ENCODE measurements around the gene PDE4D.

PDE4D gene

DNA sequence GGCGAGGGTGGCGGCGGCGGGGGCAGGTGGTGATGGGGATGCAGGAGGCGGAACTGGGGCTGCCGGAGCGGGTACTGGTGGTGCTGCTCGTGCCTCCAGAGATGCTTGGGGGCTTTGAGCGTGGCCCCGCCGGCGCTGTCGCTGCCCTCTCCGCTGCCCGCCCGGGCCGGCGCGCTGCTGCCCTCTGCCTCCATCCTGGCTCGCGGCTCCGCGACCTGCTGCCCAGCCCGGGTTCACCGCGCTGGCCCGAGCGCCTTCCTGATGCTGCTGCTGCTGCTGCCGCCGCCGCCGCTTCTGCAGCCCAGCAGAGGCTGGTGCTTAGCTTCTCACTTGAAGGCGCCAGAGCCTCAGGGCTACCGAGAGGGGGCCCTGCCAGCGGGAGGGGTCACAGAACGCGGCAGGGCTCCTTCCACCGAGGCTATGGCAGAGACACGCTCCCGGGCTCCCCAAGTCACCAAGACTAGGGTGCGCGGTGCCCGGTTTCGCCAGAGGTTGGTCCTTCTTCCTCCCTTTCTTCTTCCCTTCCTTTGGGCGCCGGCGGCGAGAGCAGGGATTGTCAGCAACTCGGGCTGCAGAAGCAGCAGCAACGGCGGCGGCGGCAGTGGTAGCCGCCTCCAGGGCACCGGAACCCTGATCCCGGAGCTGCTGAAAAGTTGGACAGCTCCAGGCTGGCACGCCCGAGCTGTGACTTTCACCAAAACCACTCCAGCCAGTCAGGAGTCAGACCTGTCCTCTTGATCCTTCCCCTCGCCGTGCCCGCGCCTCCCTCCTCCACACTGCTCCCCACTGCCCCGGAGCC is at the start of gene PDE4D:
TSS of gene PDE4D (minus strand) at position 298 of the 799 bp plus-strand sequence.
- DNase-seq: peak; percentile 64

DNA sequence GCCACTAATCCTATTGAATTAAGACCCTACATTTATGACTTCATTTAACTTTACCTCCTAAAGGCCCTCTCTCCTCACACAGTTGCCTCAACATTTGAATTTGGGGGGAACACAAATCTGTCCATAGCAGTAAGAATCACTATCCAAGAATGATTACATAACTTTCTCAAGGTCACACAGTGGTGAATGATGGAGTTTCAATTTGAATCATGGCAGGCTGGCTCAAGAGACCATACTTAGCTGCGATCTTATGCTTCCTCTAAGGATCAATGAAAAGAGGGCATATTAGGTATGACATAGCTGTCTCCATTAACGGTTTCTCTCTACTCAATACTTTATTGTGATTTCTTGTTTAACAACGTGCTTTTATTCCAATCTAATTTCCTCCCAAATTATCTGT is 44.1 kb upstream of the PDE4D start:
- no peak for DNase-seq

DNA sequence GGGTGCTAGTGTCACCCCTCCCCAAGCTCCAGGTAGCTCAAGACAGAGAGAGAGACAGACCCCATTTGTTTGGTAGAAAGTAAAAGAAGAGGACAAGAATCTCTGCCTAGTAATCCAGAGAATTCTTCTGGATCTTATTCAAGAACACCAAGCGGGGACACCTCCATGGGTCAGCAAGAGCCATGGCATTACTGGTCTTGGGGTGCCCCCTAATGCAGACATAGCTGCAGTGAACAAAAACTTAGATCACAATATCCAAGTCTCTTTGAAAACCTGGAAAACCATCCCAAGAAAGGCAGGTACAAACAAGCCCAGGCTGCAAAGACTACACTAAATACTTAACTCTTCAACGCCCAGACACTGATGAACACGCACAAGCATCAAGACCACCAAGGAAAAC is 29.9 kb upstream of the PDE4D start:
- DNase-seq: peak; percentile 3

DNA sequence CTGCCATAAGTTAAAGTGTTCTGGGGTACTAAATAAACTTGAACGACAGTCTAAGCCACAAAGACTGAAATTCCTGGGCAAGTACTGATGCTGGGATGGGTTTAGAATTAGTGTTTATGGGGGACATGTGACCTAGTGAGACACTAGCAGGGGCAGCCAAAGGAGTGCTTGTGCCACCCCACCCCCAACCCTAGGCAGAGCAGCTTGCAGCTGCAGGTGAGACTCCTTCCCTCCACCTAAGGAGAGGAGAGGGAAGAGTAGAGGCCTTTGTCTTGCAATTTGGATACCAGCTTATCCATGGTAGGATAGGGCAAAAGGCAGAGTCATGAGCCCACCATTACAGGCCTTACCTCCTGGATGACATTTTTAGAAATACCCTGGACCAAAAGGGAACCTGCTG is 28.7 kb upstream of the PDE4D start:
- DNase-seq: no peak

DNA sequence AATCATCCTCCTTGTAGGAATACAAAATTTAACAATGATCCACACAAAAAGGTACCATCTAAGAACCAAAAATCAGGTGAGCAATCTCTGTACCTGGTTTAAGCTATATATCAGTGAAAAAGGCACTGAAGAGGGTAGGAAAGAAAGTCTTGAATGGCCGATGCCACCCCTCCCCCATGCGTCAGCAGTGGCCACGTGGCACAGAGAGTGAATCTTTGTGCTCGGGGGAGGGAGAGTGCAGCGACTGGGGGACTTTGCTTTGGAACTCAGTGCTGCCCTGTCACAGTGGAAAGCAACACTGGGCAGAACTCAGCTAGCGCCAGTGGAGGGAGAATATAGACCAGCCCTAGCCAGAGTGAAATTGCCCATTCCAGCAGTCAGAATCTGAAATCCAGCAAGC is 28.3 kb upstream of the PDE4D start:
- DNase-seq: no peak

DNA sequence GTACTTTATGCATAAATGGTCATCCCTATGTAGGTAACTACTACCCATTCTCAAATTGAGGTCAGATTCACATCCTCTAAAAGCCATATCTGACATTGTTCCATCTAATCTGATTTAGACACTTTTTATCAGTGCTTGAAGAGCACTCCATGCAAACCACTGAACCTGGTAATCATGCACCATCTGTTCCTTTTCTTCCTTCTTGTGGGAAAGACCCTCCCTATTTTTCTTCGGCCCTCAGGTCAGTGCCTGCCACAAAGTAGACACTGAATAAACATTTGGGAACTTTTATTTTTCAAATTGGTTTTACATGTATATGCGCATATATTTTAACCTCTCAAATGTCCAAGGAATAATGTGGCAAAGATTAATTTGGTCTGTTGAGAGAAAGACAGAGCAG is 26.0 kb upstream of the PDE4D start:
- DNase-seq: no peak

DNA sequence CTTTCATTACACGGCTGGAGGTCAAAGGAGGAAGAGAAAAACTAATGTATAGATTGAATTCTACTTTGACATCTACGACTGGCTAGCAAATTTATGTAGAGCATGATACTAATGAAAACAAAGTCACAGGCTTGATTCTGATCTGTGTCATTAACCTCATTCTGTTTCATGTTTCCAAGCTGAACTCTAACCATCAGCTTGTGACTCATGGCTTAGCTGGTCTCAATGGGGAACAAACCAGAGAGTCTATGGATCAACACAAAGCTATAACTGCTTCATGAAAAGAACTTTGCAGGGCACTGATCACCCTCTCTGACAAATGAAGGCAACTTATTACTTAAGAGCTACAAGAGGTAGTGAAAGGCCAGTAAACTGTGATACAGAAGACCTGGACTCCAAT is 23.6 kb upstream of the PDE4D start:
- no peak for DNase-seq

DNA sequence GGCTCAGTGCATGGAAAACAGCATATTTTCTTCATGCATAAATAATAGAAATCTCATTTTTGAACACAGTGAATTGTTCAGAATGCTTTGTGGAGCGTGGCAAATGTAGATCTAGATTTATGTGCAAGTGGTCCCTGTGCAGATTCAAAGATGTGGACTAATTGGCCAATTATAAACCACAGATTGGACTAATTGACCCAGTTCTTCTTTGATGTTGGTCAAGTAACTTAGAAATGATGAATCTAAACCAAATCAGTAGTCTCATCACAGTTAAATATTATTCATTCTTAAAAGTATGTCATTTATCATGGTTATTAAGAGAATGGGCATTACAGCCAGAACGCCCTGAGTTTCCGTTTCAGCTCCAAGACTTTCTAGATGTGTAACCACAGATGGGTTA is 11.7 kb upstream of the PDE4D start:
- DNase-seq: no peak

DNA sequence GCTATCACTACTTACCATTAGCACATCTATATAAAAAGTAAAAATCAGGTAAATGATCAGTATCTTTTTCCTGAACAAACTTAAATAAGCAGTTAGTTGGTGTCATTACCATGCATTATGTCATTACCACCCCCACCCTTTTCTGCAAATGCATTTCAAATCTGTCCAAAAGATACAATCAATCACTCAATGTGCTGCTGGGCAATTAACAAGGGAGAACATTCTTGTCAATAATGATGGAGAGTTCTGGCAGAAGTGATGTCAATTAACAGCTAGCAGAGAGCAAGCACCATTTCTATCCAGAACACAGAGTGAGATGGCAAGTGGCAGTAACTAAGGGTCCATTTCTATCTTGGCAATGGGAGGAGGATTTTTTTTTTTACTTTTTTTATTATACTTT is 3.5 kb upstream of the PDE4D start:
- DNase-seq: no peak

DNA sequence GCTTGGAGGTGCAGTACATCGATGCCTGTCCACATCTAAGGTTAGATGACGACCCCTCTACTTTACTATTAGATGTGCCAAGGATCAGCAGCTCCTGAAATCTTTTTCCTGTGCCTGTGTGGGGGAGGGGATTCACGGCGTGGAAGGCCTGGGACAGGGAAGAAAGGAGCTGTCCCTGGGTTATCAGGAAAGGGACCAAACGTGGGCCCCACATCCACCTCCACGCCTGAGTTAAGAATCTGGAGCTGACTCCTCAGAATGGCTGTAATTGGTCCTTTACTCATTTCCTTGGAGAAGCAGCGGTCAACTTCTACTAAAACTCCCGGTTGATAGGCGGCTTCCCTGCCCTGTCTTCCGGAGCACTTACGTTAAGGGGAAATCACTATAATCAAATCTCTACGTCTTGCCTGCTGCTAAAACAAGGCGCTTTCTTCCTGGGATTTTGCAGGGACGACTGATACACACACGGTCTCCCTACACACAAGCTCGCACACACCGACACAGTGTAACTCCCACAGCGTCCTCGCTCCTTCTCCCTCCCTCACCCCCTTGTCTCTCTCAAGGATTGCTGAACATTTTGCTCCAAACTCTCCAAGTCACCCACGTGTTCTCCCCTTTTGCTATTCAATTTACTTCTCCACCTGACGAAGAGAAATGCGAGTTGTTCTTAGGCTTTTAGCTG is 1.4 kb downstream of the PDE4D start:
- DNase-seq: no peak

DNA sequence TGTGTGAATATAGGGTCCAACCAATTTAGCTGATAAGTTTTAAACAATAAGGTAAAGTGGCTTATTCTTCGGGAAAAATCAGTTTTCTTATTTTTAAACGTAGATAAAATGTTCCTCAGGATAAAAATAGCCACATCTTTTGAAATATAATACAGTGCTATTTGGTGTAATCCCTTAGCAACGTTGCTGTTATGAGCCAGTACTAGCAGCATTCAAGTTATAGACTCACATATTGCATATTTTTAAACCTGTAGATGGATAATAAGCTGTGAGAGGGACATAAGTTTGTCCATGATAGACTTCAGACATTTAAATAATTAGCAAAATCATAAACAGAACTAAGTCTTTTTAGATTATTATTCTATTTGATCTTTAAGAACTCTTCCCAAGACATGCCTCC is 6.3 kb downstream of the PDE4D start:
- DNase-seq: no peak

DNA sequence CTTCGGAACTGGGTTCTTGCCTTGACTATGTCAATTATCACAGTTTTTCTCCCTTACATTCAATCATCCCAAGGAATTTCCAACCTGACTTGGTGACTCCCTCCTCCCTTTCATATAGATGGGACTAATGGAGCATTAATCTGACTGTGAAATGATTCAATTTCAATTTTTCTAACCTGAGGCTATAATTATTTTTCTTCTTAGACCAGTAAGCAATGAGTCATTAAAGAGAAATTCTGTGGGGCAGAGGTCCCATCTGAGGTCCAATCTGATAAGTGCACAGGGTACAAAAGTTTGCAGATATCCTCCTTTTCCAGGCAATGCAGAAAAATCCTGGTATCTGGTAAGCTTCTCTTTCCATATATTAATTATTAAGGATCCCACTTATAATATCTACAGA is 18.9 kb downstream of the PDE4D start:
- peak; percentile 19 for DNase-seq

DNA sequence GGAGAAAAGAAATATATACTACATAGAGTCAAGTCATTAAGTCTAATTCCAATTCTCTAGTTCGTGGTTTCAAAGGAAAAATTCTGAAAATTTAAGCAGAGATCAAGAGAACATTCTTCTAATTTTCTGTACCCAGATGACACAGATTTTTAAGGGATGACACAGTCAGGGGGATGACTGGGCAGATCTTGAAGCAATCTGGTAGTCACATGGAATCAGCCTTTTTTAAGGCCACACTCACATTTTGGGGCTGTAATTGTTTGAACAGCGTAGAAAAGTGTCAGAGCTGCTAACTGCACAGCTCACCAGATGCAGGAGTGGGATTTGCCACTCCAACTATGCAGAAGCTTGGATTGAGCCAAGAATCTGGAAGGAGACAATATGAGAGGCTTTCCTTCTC is 20.4 kb downstream of the PDE4D start:
- DNase-seq: peak; percentile 86

DNA sequence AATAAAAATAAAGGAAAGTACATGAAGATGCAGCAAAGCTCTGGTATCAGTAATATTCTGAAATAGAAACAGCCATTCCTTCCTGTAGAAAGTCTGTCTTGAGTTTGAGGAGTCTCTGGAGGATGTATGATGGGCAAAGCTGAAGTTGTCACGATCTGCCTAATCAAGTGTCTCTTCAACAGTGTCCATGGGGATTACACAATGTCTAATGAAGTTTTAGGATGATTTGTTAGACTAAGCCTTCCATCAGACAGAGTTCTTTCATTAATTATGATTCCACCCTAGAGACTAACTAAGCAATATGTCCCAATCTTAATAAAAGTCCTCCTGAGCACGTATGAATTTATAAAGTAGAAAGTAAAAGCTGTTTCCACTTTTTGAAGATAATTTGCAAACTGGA is 26.9 kb downstream of the PDE4D start:
- DNase-seq: no peak

DNA sequence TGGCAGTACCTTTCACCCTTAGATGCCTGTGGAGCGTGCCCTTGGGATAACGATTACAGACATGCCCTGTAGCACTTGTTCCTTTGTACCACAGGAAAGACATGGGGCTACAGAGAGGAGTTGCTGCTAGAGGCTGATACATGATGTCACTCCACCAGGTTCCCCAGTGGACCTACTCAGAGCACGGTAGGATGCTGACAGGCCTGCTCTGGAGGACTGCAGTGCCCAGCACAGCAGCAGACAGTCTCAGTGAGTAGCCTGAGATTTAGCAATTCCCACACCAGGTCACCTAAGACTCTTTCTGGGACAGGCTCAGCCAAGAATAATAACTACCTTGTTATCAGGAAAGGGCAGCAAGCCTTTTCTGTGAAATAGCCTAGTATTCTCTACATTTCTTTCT is 28.8 kb downstream of the PDE4D start:
- DNase-seq: no peak

DNA sequence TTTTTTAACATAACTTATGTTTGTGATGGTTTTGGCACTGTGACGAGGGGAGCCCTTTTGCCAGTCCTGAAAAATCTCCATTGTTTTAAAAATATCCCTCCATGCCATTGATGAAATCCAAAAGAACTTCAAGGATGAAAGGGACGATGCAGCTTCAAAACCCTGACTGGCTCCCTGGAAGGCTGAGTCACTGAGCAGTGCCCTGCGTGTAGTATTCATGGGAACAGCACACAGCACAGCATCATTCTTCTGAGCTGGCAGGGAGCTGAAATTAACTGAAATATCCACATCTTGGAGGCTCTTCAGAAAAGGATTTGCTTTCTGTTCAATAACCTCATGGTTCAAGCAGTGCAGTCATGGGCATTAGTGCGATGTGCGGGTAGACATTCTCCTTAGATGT is 29.7 kb downstream of the PDE4D start:
- DNase-seq: no peak

DNA sequence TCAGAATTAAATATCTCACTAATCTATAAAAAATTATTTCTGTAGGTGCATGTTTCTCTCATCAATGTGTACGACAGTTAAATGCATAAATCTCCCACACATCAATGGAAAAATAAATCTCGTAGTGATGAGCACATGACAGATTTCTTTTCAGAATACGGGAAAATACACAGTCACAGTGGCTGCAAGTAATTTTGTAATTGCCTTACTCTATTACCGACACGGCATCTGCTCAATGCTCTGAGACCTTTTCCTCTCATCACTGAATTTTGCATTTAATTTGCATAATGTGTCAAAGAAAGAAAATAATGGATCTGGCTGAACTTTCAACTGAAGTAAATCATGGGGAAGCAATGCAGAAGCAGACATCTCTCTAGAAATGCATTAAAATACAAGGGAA is 37.2 kb downstream of the PDE4D start:
- no peak for DNase-seq

DNA sequence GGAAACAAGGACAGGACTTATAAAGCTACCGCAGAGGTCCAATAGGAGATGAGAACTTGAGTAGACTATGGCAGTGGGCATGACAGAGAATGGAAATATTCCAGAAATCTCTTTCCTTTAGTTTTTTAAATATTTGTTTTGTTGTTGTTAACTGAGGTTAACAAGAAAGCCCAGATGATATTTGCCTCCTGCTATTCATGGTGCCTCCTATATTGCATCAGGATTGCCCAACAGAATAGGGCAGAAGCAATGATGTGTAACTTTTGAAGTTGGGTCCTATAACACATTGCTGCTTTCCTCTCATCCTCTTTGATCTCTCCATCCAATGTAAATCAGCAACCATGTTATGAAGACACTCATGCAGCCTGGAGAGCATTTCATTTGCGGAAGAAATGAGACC is 42.8 kb downstream of the PDE4D start:
- DNase-seq: no peak

DNA sequence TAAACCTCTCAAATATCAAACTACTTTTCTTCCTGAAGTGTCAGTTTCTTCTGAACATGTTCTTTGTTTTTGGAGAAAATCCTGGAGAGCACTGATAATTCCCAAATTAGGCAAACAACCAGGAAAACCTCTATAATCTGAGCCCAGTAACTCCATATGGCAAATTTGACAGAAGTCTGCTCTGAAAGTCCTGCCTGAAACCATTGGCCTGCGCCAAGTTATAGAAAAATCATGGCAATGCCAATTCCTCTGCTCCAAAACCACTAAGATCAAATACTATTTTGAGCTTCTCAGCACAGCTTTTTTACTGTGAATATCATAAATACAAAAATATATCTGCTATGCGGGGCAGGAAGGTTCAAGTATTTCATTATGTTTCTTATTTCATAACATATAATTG is 45.9 kb downstream of the PDE4D start:
- no peak for DNase-seq

DNA sequence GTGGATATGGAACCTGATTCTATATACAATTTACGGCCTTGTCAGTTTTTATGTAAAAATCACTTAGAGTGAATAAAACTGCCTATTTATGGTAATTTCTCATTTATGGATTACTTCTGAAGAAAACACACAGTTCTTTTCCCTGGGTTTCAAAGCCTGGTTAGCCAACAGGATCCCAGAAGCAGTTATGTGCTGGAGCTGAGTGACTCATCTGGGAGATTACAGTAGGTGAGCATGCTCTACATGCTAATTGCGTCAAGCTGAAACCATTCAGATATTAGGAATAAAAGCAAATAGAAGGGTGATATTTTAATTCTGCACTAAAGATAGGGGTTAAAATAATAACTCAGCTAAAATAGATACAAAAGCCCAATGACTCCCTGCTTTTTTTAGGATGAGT is 47.8 kb downstream of the PDE4D start:
- peak; percentile 16 for DNase-seq

DNA sequence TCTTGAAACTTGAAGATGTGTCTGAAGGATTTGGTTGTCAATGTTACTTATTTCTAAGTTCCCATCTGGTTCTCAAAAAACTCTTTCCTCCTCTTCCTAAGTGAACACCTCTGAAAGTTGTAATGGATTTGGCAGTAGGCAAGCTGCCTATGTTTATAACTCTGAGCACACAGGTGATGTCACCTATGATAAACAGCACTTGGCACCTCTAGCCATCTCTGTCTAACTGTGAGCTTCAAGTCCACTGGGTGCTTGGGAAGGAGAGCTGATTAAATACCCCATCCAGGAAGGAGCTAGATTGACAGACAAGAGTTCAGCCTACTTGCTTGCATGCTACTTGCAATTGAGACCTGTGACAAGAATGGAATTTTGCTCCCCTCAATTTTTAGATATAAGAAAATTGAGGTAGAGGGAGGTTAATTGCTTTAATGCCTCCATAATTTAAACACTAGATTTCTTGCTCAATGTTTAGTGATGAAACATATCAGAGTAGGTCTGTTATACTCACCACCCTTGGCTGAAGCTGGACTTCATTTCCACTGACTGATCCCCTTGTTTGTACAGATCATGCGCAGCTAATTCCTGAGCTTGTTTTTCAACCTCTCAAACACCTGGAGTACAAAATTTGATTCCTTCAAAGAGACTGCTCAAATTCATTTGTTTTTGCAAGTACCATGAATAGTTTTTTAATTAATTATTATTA is 49.9 kb downstream of the PDE4D start:
- DNase-seq: no peak

DNA sequence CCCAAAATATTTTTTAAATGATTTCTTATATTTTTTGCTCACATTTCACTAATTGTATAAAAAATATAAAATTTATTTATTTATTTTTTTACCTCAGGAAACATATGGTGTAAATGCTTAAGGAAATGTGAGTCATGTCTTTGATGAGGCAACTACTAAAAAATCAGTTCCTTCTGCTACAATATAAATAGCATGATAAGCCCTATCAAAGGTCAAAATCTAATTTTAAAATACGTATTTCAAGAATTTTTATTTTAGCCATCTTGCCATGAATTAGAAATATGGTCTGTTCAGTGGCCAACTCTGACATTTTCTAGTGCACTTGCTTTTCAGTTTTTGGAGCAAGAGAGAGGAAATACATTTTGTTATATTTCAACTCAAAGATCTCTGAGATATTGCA is 50.5 kb downstream of the PDE4D start:
- peak; percentile 23 for DNase-seq

DNA sequence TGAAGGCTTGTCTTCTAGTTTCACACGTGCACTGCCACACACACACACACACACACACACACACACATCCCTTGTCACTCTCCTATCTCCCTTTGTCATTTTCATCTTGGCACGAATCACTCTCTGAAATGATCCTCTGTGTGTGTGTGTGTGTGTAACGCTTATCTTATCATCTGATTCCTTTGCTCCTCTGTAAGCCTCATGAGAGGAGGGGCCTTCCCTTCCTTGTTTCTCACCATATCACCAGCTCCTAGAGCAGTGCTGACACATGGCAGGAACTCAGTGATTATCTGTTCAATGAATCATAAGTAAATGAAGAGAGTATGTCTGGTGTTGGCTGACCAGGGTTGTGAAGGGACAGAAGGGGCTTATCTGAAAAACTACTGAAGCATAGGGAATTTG is 53.3 kb downstream of the PDE4D start:
- DNase-seq: peak; percentile 77

DNA sequence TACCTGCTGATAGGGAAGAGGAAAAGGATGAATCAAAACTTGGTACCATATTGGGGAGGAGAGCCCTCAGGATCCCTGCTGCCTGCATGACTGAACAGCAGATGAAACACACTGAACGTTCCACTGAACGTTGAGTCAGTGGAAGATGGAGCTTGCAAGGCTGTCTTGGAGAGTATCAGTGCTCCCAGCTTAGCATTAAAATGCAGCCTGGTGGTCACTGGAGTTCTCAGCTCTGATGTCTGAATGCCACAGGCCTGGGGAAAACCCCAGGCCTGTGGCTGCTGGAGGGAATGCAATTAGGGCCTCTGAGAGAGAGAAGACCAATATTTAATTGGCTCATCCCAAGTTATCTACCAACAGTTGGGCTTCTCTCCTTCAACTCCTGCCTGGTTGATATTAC is 54.5 kb downstream of the PDE4D start:
- DNase-seq: no peak
